ENCODE measurements around the gene MRPL30. TPM values are rescaled to one million over a fixed set of nuclear protein-coding genes. Genes with fewer than 3 reads are reported as not detected.

The MRPL30 gene
- total RNA-seq, 1 experiment from 2014 or later = 49.9 TPM

GRCh38 chr2:99140056-99140859 is 40.7 kb upstream of the MRPL30 start:
- TSS peak; percentile 39 for BruUV-seq (replicated peaks)

GRCh38 chr2:99140860-99141109 is 40.2 kb upstream of the MRPL30 start:
- no TSS peak for BruUV-seq (replicated peaks)
- ChIA-PET CTCF (interaction anchor here (0.8 to 2.3 kb wide), 5 partner anchors 14 to 197 kb away, joined by 3 to 13 read pairs (median 3); partner anchors contain the start of genes LIPT1, MITD1 and TSGA10), POLR2A (interaction anchor here (0.5 to 2.5 kb wide), 9 partner anchors 14 to 716 kb away, joined by 3 to 52 read pairs (median 3); partner anchors contain the start of genes EIF5B, LIPT1, MITD1 and MRPL30)
- peak overlapping the region; percentile 98 for H3K4me3 Mint-ChIP-seq (ENCODE audit: unreplicated experiment)
- H3K27me3 Mint-ChIP-seq (ENCODE audit: insufficient read depth, unreplicated experiment) = no peaks in the 10 kb centered on the region
- H3K36me3 ChIP-seq (ENCODE audit: control insufficient read depth, insufficient read depth, low read length) = peaks cover 2% of the 10 kb centered on the region; the same call in 1 of the 2 replicates
- no peaks in the 10 kb centered on the region for H3K9me3 ChIP-seq
- no peaks in the 10 kb centered on the region for H3K9me3 Mint-ChIP-seq (ENCODE audit: unreplicated experiment)
- H3K36me3 Mint-ChIP-seq (ENCODE audit: insufficient read depth, unreplicated experiment) = peaks cover 14% of the 10 kb centered on the region
- peaks cover 20% of the 10 kb centered on the region for H3K4me1 Mint-ChIP-seq (ENCODE audit: low read depth, unreplicated experiment)
- no peak for DNase-seq
- H3K4me3 ChIP-seq (ENCODE audit: low read depth, low read length) = peak overlapping the region; percentile 75
- no peak for TF ChIP-seq CTCF (IDR thresholded peaks at IDR 0.05; ENCODE audit: insufficient read depth in 1 of 2, low read depth in 1 of 2, low read length in 1 of 2, severe bottlenecking in 1 of 2, unreplicated experiment in 1 of 2)
- intact Hi-C loops (cut with micrococcal nuclease; ENCODE audit: unreplicated experiment) = loop anchor here (1.0 to 5.0 kb wide), 5 partner anchors 14 to 347 kb away; partner anchors contain the start of genes EIF5B, LIPT1, MITD1 and MRPL30
- no peaks in the 10 kb centered on the region for H3K27me3 ChIP-seq (replicated peaks; ENCODE audit: control insufficient read depth, insufficient read depth, low read length)
- peaks cover 12% of the 10 kb centered on the region for H3K4me1 ChIP-seq
- peak overlapping the region; percentile 94 for H3K27ac Mint-ChIP-seq (ENCODE audit: unreplicated experiment)

More at GRCh38 chr2:99140056-99140859, 40.7 kb upstream of the MRPL30 start:
- H3K9me3 Mint-ChIP-seq (ENCODE audit: unreplicated experiment) = no peaks in the 10 kb centered on the region
- H3K4me1 Mint-ChIP-seq (ENCODE audit: low read depth, unreplicated experiment) = peaks cover 20% of the 10 kb centered on the region
- H3K27ac Mint-ChIP-seq (ENCODE audit: unreplicated experiment) = peak overlapping the region; percentile 94
- H3K4me3 Mint-ChIP-seq (ENCODE audit: unreplicated experiment) = peak overlapping the region; percentile 98
- ChIA-PET CTCF (interaction anchor here (0.8 to 2.3 kb wide), 5 partner anchors 15 to 198 kb away, joined by 3 to 13 read pairs (median 3); partner anchors contain the start of genes LIPT1, MITD1 and TSGA10), POLR2A (interaction anchor here (0.6 to 2.5 kb wide), 8 partner anchors 15 to 715 kb away, joined by 3 to 52 read pairs (median 3); partner anchors contain the start of genes EIF5B, LIPT1, MITD1 and MRPL30)
- H3K4me1 ChIP-seq = peaks cover 12% of the 10 kb centered on the region
- no peaks in the 10 kb centered on the region for H3K9me3 ChIP-seq
- H3K4me3 ChIP-seq (ENCODE audit: low read depth, low read length) = peak overlapping the region; percentile 75
- H3K36me3 ChIP-seq (ENCODE audit: control insufficient read depth, insufficient read depth, low read length) = peaks cover 2% of the 10 kb centered on the region; the same call in 1 of the 2 replicates
- H3K27me3 ChIP-seq (replicated peaks; ENCODE audit: control insufficient read depth, insufficient read depth, low read length) = no peaks in the 10 kb centered on the region
- TF ChIP-seq CTCF (IDR thresholded peaks at IDR 0.05; ENCODE audit: insufficient read depth in 1 of 2, low read depth in 1 of 2, low read length in 1 of 2, severe bottlenecking in 1 of 2, unreplicated experiment in 1 of 2) = no peak
- intact Hi-C loops (cut with micrococcal nuclease; ENCODE audit: unreplicated experiment) = loop anchor here (2.0 to 5.0 kb wide), 3 partner anchors 39 to 347 kb away; partner anchors contain the start of genes EIF5B and TXNDC9
- no peak for DNase-seq
- H3K36me3 Mint-ChIP-seq (ENCODE audit: insufficient read depth, unreplicated experiment) = peaks cover 14% of the 10 kb centered on the region
- no peaks in the 10 kb centered on the region for H3K27me3 Mint-ChIP-seq (ENCODE audit: insufficient read depth, unreplicated experiment)
